ENCODE measurements around the gene ARHGAP8.
"Not testable (repeated sequence)": the region's sequence is repeated elsewhere in the genome, so short reads cannot be mapped to it uniquely, and the experiment has no call there.

ARHGAP8 gene

DNA sequence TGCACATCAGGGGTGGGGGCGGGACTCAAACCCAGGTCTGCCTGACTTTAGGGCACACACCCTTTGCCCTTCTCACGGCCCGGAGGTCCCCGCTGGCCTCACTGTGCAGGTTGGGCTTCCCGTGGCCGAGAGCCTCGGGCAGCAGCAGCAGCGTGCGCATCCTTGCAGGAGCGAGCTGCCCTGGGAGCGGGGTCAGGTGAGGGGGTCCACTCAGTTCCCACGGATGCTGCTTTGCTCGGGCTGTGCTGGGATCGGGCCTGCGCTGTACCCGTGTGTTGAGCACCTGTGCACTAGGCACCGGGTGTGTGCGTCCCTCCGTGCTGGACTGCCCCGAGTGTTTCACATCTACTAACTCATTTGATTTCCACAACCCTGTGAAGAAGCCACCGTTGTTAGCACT, 25.2 kb upstream of the ARHGAP8 start:
- no peak for DNase-seq

DNA sequence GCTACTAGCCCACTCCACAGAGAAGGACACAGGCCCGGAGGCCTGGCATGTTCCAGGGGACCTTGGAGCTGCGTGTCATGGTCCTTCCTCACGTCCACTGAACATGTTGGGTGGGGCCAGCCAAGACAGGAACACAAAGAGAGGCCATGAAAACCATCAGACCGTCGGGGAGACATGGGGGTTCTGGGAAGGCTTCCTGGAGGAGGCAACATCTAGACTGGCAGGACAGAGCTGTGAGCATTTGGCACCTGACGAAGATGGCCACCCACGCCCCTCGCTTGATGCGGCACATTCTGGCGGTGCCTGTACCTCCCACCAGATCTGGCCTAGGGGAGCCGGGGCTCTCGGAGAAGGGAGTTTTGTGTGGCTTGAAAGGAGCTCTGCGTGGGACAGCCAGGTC, 24.7 kb upstream of the ARHGAP8 start:
- DNase-seq = no peak

DNA sequence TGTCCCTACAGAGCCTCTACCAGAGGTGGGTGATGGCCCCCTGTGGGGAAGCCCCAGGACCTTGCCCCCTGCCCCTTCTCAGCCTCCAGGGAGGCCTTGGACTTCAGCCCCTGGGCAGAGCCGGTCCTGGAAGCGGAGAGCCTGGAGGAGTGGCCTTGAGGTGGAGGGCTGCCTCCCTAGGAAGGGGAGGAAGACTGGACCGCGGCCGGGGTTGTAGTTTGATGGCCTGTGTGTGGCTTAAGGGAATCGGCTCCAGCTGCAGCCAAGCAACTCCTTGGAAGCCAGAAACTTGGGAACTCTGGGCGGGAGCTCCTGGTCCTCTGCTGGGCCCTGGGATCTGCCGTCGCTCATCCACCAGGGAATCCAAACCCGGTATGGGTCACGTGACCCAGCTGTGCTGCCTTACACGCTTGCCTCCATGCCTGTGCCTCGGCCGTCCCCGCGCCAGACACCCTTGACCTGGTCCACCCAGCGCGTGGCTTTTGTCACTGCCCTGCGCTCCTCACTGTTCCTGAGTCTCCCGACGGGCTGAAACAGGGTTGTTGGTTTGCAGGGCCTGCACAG, 23.5 kb upstream of the ARHGAP8 start:
- DNase-seq = no peak

DNA sequence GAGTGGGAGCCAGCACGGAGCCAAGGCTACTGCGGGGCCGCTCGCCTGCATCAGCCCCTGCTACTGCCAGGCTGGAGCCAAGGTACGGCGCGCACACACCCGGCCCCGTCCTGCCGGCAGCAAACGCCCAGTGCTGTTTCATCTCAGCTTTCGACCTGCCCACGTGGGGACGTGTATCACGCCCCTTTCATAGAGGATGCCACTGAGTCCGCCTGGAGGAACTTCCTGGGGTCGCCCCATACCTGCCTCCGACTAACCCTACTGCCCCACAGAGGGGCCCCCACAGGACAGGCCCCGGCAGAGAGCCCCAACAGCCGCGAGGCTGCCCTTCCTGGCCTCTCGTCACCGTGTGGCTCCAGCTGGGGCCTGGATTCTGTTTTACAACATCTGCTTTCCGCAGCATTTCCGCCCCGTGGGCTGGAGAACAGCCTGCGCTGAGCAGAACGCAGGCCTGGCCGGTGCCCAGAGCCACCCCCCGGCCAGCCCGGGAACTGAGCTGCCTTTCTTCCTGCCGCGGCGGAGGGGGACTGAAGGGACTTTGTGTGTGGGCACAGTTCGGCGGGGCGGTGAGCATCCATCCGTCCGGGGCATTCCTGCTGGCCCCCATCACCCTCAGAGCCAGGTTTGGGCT, 22.9 kb upstream of the ARHGAP8 start:
- DNase-seq = no peak

DNA sequence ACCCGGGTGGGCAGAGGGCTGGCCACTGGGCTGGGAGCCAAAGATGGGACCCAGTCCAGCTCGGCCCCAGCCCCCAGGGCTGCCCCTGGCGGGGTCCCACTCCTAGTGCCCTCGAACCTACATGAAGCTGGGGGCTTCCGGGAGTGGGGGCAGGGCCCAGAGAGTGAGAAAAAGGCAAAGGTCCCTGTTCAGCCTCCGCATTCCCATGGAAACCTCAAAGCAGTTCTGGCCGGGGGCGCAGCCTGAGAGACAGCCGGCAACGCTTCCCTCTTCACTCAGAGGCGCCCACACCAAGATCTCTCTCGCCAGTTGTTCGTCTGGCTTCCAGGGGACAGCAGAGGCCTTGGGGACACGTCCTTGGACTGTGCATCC, 22.4 kb upstream of the ARHGAP8 start:
- DNase-seq = no peak

DNA sequence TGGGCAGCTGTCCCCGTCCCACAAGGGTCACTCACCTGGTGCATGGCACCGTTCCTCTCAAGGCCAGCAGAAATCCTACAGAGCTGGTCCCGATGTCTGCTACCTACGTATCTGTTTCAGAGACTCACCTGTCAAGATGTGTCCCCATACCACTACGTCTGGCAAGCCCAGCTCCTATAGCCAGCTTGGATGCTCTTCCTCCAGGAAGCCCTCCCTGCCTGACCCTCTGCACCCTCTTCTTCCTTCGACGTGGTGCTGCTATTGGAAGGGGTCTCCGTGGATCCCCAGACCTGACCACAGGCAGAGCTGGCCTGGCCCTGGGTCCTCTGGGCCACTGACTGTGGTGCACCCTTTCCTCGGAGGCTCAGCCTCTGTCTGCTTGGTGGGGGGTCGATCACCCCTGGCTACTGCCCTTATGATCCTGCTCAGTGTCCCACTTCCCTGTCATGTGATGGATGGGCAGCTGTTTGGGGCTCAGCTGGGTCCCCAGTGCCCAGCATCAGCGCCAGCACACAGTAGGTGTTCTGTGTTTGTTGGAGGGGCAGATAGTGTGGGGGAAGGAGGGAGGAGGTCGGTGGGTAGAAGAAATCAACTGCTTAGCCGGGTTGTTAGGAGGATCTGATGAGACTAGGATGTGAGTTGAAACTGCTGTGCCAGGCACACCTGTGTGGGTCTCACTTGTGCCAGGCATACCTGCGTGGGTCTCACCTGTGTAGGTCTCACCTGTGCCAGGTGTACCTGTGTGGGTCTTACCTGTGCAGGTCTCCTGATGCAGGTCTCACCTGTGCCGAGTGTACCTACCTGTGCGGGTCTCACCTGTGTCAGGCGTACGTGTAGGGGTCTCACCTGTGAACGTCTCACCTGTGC, 21.7 kb upstream of the ARHGAP8 start:
- no peak for DNase-seq

DNA sequence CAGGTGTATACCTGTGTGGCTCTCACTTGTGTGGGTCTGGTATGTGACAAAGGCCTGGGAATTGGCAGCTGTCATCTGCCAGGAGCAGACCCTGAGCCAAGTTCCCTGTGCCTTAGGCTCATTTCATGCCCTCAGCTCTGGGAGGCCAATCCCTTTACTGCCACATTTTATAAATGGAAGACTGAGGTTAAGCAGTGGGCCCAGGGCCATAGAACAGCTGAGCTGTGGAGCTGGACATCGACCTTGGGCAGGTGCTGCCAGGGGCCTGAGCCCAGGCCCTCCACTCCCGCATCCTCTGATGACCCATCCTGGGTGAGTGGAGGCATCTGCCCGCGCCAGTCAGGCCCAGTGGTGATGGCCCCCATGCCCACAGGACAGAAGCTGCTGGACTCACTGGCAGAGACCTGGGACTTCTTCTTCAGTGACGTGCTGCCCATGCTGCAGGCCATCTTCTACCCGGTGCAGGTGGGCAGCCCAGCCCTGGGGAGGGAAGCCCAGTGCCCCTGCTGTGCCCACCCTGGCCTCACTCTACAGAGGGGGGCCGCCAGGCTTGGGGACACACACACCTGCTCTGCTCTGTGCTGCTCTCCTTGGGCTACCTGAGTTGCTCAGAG, 20.9 kb upstream of the ARHGAP8 start:
- DNase-seq = no peak

DNA sequence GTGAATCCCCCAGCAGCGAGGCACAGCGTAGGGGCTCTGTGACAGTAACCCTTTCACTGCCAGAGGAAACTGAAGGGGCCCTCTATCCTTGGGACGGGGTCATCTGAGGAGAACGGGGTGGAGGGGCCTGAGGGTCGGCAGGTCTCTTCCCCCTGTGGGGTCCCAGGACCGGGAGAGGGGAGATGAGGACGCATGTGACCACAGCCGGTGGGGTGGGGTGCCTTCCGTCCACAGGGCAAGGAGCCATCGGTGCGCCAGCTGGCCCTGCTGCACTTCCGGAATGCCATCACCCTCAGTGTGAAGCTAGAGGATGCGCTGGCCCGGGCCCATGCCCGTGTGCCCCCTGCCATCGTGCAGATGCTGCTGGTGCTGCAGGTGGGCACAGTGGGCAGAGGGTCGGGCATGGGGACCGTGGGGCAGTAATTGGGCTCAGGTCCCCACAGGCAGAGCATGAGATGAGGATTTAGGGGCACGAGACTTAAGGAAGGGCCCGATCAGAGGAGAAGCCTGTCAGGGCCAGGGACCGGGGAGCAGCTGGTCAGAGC, 20.3 kb upstream of the ARHGAP8 start:
- no peak for DNase-seq

DNA sequence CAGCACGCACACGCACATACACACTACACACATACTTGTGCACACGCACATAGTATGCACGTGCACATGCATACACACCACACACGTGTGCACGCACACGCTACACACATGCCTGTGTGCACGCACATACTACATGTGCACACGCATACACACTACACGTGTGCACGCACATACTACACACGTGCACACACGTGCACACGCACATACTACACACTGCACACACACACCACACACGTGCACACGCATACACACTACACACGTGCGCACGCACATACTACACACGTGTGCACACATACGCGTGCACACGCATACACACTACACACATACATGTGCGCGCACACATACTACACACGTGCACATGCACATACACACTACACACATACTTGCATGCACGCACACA, 19.7 kb upstream of the ARHGAP8 start:
- no peak for DNase-seq

DNA sequence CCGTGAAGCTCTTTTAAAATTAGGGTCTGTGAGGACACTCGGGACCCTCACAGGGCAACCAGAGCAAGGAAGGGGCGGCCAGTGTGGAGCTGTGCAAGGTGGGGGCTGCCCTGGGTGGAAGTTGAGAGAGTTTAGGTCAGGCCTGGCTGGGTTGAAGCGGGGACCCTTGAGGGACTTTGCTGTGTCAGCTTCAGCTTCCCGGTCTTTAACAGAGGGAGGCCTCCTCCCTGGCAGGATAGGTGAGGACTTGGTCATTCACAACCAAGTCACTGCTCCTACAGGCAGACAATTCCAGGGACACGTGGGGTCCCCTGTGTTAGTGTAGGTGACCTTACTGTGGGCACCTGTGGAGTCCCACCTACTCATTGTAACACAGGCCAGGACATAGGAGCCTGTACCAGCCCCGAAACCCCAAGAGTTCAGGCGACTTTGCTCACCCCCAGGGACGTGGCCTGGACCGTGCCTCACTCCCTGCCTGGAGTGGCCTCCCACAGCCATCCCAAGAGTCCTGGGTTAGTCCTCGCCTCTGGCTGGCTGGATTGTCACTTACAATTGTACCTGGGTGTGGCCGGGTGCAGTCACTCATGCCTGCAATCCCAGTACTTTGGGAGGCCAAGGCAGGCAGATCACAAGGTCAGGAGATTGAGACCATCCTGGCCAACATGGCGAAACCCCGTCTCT, 18.8 kb upstream of the ARHGAP8 start:
- no peak for DNase-seq

DNA sequence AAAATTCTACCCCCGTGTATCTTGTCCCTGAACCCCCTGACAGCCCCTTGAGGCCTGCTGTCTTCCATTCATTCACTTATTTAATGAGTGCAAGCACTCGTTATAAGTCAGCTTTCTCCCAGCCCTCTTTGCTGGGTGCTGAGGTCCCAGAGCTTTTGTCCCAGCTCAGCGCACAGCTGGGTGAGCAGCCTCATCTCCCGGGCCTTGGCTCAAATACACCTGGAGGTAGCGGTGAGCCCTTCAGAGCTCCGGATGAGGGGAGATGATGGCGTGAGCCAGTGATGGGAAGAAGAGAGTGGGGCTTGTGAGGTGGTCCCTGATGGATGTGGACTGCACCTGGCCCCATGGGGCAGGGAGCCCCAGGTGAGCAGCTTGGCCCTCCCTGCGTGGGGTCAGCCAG, 18.1 kb upstream of the ARHGAP8 start:
- no peak for DNase-seq

DNA sequence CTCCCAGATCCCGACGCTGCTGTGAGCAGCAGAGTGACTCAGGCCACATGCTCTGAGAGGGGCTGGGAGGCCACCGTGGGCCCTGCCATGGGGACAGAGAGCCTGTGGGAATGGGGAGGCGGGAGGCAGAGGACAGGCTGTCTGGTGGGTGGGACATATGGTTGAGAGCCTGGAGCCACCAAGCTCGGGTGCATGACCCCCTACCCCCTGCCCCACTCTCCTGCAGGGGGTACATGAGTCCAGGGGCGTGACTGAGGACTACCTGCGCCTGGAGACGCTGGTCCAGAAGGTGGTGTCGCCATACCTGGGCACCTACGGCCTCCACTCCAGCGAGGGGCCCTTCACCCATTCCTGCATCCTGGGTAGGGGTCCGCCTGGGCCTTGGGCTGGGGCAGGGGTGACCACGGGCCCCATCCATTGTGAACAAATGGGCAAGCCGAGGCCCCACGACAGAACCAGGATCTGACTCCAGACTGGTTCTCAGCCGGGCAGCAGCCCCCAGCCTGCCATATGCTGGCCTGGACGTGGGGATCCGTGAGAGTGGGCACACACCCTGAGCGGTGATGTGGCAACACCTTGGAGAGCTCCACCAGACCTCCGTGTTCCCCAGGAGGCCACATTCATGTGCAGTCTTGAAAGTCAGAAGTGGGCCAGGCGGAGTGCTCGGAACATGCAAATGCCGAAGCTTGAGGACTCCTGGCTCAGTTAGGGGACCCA, 17.4 kb upstream of the ARHGAP8 start:
- DNase-seq = no peak

DNA sequence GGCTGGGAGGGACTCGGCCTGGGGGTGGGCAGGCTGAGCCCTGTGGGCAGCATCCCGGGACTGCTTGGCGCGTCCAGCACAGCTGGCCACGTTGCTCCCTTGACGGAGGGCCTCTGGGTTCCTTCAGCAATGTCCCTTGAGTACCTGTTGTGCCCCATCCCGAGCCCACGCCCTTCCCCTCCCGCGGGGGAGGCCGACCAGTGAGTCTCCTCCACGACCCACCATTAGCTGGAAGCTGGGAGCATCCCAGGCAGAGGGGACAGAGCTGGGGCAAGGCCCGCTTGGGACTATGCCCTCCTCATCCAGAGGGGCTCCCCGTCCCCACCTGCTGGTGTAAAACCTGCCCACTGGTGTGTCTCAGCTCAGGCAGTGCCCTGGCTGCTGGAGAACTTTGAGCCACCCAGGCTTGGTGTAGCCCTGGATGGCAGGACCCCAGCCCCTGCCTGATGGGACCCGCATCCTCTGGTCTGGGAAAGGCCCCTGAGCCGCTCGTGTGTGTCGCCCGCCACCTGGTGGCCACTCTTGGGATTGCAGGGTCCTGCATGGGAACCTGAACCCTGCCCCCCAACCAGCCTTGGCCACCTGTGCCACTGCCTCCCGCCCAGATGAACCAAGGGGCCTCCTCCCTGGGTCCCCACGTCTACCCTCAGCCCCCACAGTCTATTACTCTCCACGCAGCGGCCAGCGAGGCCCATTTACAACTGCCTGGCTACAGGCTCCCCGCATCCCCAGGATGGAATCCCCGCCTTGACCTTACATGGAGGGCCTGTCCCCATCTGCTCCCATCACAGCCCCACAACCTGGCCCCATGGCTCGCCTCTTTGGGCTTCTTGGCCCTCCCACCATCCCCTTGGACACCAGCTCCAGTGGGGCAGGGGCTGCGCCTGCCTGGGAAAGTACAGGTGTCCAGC, 16.6 kb upstream of the ARHGAP8 start:
- DNase-seq = peak; percentile 67

DNA sequence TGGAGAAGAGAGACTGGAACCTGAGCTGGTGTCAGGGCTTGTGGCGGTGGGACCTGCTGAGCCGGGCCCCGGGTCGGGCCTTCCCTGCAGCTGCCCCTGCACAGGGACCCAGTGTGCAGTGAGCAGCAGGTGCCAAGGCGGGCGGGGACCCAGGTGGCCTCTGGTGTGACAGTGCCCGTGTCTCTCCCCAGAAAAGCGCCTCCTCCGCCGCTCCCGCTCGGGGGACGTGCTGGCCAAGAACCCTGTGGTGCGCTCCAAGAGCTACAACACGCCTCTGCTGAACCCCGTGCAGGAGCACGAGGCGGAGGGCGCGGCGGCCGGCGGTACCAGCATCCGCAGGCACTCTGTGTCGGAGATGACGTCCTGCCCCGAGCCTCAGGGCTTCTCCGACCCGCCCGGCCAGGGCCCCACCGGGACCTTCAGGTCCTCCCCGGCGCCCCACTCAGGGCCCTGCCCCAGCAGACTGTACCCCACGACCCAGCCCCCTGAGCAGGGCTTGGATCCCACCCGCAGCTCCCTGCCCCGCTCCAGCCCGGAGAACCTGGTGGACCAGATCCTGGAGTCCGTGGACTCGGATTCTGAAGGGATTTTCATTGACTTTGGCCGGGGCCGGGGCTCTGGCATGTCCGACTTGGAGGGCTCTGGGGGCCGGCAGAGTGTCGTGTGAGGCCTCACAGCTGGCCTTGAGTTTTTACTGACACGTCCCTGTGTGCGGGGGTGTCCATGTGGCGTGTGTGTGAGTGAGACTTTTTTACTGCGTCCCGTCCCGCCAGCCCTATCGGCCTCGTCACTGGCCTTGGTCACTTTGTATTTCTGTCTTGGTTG, 15.6 kb upstream of the ARHGAP8 start:
- DNase-seq = no peak

DNA sequence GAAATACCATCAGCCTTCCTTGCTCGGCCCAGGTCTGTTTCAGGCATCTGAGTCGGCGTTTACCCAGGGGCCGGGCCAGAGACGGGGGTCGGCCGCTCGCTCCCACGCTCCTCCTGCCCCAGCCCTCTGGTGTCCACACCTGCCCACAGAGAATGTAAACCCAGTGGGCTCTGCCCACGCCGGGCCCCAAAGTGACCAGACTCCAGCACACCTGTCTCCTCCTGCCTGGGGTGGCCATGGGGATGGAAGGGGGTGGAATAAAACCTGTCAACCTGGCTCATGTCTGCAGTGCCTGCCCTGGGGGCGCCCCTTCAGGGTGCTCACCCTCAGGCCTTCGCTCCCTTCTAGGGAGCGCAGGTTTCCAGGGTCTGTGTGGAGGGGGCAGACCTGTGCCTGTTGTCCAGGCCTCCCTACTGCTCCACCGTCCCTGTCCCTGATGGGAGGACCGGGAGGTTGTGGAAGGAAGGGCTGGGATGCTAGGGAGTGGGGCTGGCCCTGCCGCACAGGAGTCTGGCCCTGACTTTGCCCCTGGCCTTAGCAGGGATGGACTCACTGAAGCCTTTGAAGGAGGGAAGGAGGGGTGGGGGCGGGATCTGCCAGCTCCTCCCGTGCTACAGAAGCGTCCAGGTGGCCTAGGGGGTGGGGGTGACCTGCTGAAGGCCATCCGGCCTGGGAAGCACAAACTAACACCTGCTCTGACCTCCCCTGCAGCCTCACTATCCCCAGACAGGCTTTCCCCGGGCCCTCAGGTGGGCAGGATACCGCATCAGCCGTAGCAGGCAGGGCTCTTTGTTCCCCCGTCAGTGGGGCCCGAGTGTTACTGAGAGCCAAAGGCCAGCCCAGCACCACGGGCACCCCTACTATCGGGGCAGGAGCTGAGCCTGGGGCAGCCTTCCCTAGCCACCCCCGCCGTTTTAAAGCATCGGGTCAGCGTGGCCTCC, 14.7 kb upstream of the ARHGAP8 start:
- DNase-seq = no peak

DNA sequence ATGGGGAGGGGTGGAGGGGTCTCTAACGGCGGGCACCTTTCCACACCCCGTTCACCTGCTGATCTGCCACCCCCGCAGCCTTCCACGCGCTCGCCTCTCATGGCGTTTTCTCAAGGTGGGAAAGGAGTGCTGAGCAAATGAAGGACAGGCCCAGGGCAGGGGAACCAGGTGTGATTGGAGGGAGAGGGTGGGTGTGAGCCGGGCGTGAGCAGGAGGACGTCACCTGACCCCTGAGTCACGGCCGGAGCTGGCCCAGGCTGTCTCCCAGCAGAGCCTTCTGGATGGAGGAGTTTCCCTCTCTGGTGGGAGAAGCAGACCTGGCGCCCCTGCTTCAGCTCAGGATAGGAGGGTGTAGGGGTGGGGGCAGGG, 14.0 kb upstream of the ARHGAP8 start:
- no peak for DNase-seq

DNA sequence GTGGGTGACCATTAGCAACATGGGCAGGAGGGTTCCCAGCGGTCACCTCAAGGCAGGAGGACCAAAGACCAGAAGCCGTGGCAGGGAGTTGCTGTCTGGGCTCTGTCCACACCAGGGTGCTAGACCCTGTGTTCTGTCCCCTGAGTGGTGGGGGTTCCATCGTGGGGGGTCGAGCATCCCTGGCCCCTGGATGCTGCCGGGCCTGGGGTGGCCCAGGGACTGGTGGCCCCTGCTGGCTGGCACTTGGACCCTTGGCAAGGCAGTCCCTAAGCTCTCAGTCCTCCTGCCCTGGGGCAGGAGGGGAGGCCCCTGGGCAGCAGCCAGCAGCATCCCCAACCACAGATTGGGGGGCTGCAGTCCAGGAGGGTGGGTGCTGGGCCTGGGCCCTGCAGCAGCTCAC, 13.4 kb upstream of the ARHGAP8 start:
- DNase-seq = no peak

DNA sequence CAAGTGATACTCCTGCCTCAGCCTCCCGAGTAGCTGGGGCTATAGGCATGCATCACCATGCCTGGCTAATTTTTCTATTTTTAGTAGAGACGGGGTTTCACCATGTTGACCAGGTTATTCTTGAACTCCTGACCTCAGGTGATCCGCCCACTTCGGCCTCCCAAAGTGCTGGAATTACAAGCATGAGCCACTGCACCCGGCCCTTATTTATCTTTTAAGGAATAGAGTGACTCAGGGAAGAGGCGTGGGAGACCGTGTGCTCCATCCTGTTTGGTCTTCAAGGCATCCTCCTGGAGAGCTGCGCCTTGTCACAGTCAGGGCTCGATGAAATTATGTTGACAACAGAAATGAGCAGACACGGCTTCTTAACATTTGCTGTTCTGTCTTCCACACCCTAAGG, 12.7 kb upstream of the ARHGAP8 start:
- DNase-seq = not testable (repeated sequence)

DNA sequence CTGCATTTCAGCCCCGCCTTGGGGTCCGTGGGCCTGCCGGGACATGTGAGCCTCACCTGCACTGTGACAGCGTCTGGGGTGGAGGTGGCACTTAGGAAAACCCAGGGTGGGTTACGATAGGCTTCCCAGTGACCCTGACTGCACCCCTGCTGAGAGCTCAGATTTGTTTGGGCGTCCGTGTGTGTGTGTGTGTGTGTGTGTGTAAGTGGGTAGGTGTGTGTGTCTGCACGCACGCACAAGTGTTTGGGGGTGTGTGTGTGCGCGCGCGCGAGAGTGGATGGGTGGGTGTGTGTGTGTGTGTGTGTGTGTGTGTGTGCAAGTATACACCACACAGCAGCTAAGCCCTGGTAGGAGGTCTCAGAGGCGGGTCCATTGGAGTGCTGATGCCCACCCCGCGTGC, 12.1 kb upstream of the ARHGAP8 start:
- DNase-seq = no peak
